ENCODE results near the gene ODF2. TPM values are rescaled to one million over a fixed set of nuclear protein-coding genes. Genes with fewer than 3 reads are reported as not detected.
"Not testable (repeated sequence)": the region's sequence is repeated elsewhere in the genome, so short reads cannot be mapped to it uniquely, and the experiment has no call there.

The ODF2 gene
- total and polyA plus RNA-seq, 2 of the 13 experiments (the other 11 are each of a cell fraction or from before 2014, with no cell fraction given): 9.8 to 31.3 TPM

DNA sequence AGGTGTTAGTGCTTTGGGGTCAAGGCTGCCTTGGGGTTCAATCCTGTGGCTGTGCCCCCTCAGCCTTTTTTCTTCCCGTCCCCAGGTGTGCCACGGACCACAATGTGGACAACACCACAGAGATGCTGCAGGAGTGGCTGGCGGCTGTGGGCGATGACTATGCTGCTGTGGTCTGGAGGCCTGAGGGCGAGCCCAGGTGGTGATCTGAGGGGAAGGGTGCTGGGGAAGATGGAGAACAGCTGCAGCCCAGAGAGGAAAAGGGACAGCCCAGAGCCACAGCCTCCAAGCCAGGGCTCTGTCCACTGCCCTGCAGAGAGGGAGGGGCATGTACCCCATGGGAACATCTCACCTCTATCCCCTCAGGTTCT, 33.0 kb upstream of the ODF2 start:
- CTCF ChIA-PET (ENCODE audit: low intra/inter-chr PET ratio, low total read pairs): no interaction called here
- H3K4me1 ChIP-seq (ENCODE audit: insufficient read depth, low read length): peaks cover 22% of the 10 kb centered on the region
- no peaks in the 10 kb centered on the region for H3K36me3 ChIP-seq (replicated peaks in 1 of 2; ENCODE audit: control insufficient read depth in 1 of 2, insufficient read depth in 2 of 2, low read length in 2 of 2)
- no peaks in the 10 kb centered on the region for H4K20me1 ChIP-seq (ENCODE audit: insufficient read depth, low read length)
- no peak overlapping the region for H3K4me2 ChIP-seq (ENCODE audit: low read depth, low read length)
- POLR2A ChIA-PET: no interaction called here
- BruUV-seq (replicated peaks): no TSS peak
- intact Hi-C loops (cut with micrococcal nuclease; ENCODE audit: unreplicated experiment): no loop called here
- 95% methylated on average over 5 of the region's 5 CpGs for WGBS (ENCODE audit: low lambda C conversion rate)
- no peak for DNase-seq (ENCODE audit: low spot score)
- no peak overlapping the region for H3K4me3 ChIP-seq (replicated peaks in 1 of 3; ENCODE audit: insufficient read depth in 1 of 3, low read depth in 2 of 3, low read length in 3 of 3)
- no peak for TF ChIP-seq ZFP1 (CRISPR knock-in tag; IDR thresholded peaks at IDR 0.05)
- no peak for TF ChIP-seq SKI (IDR thresholded peaks at IDR 0.05; ENCODE audit: partially characterized antibody)
- TF ChIP-seq, protein P1, sequence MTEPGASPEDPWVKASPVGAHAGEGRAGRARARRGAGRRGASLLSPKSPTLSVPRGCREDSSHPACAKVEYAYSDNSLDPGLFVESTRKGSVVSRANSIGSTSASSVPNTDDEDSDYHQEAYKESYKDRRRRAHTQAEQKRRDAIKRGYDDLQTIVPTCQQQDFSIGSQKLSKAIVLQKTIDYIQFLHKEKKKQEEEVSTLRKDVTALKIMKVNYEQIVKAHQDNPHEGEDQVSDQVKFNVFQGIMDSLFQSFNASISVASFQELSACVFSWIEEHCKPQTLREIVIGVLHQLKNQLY (CRISPR knock-in tag; IDR thresholded peaks at IDR 0.05): no peak
- TF ChIP-seq, protein P2, sequence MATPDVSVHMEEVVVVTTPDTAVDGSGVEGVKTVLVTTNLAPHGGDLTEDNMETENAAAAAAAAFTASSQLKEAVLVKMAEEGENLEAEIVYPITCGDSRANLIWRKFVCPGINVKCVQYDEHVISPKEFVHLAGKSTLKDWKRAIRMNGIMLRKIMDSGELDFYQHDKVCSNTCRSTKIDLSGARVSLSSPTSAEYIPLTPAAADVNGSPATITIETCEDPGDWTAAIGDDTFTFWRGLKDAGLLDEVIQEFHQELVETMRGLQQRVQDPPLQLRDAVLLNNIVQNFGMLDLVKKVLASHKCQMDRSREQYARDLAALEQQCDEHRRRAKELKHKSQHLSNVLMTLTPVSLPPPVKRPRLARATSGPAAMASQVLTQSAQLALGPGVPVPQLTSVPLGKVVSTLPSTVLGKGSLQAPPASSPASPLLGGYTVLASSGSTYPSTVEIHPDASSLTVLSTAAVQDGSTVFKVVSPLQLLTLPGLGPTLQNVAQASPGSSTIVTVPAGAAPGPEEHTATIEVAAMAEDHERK (CRISPR knock-in tag; IDR thresholded peaks at IDR 0.05; ENCODE audit: low read depth): no peak
- no peak for TF ChIP-seq MYNN (CRISPR knock-in tag; IDR thresholded peaks at IDR 0.05; ENCODE audit: low read depth)
- TF ChIP-seq ZNF589 (CRISPR knock-in tag; conservative IDR thresholded peaks at IDR 0.05): no peak
- TF ChIP-seq ZNF292 (CRISPR knock-in tag; IDR thresholded peaks at IDR 0.05; ENCODE audit: borderline replicate concordance, low read depth): no peak
- no peak for TF ChIP-seq SIX4 (CRISPR knock-in tag; IDR thresholded peaks at IDR 0.05)
- no peak for TF ChIP-seq ZNF20 (CRISPR knock-in tag; IDR thresholded peaks at IDR 0.05)
- TF ChIP-seq, protein P3, sequence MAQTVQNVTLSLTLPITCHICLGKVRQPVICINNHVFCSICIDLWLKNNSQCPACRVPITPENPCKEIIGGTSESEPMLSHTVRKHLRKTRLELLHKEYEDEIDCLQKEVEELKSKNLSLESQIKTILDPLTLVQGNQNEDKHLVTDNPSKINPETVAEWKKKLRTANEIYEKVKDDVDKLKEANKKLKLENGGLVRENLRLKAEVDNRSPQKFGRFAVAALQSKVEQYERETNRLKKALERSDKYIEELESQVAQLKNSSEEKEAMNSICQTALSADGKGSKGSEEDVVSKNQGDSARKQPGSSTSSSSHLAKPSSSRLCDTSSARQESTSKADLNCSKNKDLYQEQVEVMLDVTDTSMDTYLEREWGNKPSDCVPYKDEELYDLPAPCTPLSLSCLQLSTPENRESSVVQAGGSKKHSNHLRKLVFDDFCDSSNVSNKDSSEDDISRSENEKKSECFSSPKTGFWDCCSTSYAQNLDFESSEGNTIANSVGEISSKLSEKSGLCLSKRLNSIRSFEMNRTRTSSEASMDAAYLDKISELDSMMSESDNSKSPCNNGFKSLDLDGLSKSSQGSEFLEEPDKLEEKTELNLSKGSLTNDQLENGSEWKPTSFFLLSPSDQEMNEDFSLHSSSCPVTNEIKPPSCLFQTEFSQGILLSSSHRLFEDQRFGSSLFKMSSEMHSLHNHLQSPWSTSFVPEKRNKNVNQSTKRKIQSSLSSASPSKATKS (CRISPR knock-in tag; IDR thresholded peaks at IDR 0.05): no peak
- no peak for TF ChIP-seq KLF15 (CRISPR knock-in tag; IDR thresholded peaks at IDR 0.05; ENCODE audit: borderline replicate concordance)
- no peak for TF ChIP-seq HOXA9 (CRISPR knock-in tag; IDR thresholded peaks at IDR 0.05; ENCODE audit: borderline replicate concordance)
- TF ChIP-seq SCMH1 (CRISPR knock-in tag; IDR thresholded peaks at IDR 0.05; ENCODE audit: borderline replicate concordance): no peak
- no peak for TF ChIP-seq NR3C1 (CRISPR knock-in tag; IDR thresholded peaks at IDR 0.05)
- no peak for TF ChIP-seq SP140L (CRISPR knock-in tag; IDR thresholded peaks at IDR 0.05; ENCODE audit: borderline replicate concordance)
- TF ChIP-seq RXRB (CRISPR knock-in tag; IDR thresholded peaks at IDR 0.05; ENCODE audit: borderline replicate concordance): no peak
- no peak for TF ChIP-seq NFATC3 (CRISPR knock-in tag; IDR thresholded peaks at IDR 0.05)
- H3K27ac ChIP-seq (ENCODE audit: extremely low read length, insufficient read depth, low read length): no peak overlapping the region
- in situ Hi-C loops (cut with HindIII; ENCODE audit: extremely low pct_ligation_motif_present, low pct_unique_long_range_greater_than_20kb): no loop called here
- no peak for FAIRE-seq
- no peak overlapping the region for H3K9ac ChIP-seq (ENCODE audit: insufficient read depth, low read depth, low read length)
- H3K9me3 ChIP-seq (ENCODE audit: low read length): no peaks in the 10 kb centered on the region
- ATAC-seq: no peak
- H2AFZ ChIP-seq (ENCODE audit: low read length): no peak overlapping the region
- H3K27me3 ChIP-seq (ENCODE audit: control insufficient read depth in 1 of 2, insufficient read depth in 2 of 2, low read length in 2 of 2): peaks cover 4 to 5% of the 10 kb centered on the region in 2 experiments; a peak in 3 of 5 replicates
- no peaks in the 10 kb centered on the region for H3K79me2 ChIP-seq (ENCODE audit: insufficient read depth, low read length)

DNA sequence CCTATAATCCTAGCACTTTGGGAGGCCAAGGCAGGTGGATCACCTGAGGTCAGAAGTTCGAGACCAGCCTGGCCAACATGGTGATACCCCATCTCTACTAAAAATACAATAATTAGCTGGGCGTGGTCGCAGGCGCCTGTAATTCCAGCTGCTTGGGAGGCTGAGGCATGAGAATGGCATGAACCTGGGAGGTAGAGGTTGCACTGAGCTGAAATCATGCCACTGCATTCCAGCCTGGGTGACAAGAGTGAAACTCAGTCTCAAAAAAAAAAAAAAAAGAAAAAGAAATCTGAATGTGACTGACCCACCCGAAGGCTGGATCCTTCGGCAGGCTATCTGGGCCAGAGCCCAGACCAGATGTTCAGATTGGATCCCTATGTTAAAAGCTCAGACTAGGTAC, 32.5 kb upstream of the ODF2 start:
- FAIRE-seq; DNase-seq (ENCODE audit: low spot score); H3K79me2 ChIP-seq (ENCODE audit: insufficient read depth, low read length); H3K36me3 ChIP-seq (replicated peaks in 1 of 2; ENCODE audit: control insufficient read depth in 1 of 2, insufficient read depth in 2 of 2, low read length in 2 of 2); CTCF ChIA-PET (ENCODE audit: low intra/inter-chr PET ratio, low total read pairs); H4K20me1 ChIP-seq (ENCODE audit: insufficient read depth, low read length); intact Hi-C loops (cut with micrococcal nuclease; ENCODE audit: unreplicated experiment); H3K9me3 ChIP-seq (ENCODE audit: low read length); ATAC-seq; H3K4me3 ChIP-seq (replicated peaks in 1 of 3; ENCODE audit: insufficient read depth in 1 of 3, low read depth in 2 of 3, low read length in 3 of 3); H2AFZ ChIP-seq (ENCODE audit: low read length); in situ Hi-C loops (cut with HindIII; ENCODE audit: extremely low pct_ligation_motif_present, low pct_unique_long_range_greater_than_20kb); POLR2A ChIA-PET; H3K4me2 ChIP-seq (ENCODE audit: low read depth, low read length); BruUV-seq (replicated peaks); H3K27ac ChIP-seq (ENCODE audit: extremely low read length, insufficient read depth, low read length); H3K9ac ChIP-seq (ENCODE audit: insufficient read depth, low read depth, low read length); H3K27me3 ChIP-seq (ENCODE audit: control insufficient read depth in 1 of 2, insufficient read depth in 2 of 2, low read length in 2 of 2): not testable (repeated sequence)
- 95% methylated on average over 6 of the region's 6 CpGs for WGBS (ENCODE audit: low lambda C conversion rate)
- peaks cover 22% of the 10 kb centered on the region for H3K4me1 ChIP-seq (ENCODE audit: insufficient read depth, low read length)

Measured in HepG2 (cell line).